ENCODE measurements around the gene GLIS1.

The GLIS1 gene

DNA sequence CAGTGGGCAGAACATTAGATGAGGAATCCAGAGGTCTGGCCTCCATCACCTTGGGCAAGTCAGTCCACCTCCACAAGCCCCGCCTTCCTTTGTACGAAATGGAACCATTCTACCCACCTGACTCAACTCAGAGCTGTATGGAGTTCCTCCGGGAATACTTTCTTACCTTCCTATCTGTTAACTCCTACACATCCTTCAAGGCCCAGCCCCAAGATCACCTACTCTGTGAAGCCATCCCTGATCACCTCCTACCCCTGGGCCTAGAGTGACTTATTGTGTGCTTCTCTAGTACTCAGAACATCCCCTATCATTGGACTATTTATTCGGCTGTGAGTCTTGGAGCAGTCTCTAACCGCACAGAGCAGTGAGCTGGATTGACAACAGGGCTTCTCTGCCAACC, 66.7 kb downstream of the GLIS1 start:
- Histone ChIP-seq H3K27ac (no peak overlapping the region), H3K4me3 (no peak overlapping the region)
- no peak for DNase-seq (ENCODE audit: low spot score)
- TF ChIP-seq, protein P1, sequence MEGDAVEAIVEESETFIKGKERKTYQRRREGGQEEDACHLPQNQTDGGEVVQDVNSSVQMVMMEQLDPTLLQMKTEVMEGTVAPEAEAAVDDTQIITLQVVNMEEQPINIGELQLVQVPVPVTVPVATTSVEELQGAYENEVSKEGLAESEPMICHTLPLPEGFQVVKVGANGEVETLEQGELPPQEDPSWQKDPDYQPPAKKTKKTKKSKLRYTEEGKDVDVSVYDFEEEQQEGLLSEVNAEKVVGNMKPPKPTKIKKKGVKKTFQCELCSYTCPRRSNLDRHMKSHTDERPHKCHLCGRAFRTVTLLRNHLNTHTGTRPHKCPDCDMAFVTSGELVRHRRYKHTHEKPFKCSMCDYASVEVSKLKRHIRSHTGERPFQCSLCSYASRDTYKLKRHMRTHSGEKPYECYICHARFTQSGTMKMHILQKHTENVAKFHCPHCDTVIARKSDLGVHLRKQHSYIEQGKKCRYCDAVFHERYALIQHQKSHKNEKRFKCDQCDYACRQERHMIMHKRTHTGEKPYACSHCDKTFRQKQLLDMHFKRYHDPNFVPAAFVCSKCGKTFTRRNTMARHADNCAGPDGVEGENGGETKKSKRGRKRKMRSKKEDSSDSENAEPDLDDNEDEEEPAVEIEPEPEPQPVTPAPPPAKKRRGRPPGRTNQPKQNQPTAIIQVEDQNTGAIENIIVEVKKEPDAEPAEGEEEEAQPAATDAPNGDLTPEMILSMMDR (IDR thresholded peaks at IDR 0.05), result no peak

DNA sequence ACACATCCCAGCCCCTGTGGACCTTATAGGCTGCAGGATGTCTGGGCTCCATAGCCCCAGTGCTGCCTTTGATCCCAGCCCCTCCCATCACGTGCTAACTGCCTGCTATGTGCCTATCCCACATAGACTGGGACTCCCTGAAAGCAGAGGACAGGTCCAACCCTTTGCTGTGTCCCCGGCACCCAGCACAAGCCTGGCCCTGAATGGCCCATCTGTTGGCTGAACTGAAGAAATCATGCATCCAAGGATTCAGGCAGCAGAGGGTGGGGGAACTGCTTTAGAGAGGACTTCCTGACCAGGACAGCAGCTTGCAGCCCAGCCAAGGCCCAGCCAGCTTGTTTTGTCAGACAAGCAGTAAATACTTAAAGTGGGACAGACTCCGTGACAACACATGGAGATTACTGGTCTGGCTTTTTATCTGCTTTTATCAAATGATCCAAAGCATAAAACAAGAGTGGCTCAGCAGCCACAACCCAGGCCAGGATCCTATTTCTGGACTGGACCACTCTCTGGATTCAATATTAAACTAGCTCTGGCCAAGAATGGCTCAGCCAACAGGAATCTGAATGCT, 69.3 kb downstream of the GLIS1 start:
- no peak overlapping the region for H3K27ac ChIP-seq
- TF ChIP-seq, protein P1 (IDR thresholded peaks at IDR 0.05), result no peak
- no peak overlapping the region for H3K4me3 ChIP-seq
- DNase-seq (ENCODE audit: low spot score), result no peak

DNA sequence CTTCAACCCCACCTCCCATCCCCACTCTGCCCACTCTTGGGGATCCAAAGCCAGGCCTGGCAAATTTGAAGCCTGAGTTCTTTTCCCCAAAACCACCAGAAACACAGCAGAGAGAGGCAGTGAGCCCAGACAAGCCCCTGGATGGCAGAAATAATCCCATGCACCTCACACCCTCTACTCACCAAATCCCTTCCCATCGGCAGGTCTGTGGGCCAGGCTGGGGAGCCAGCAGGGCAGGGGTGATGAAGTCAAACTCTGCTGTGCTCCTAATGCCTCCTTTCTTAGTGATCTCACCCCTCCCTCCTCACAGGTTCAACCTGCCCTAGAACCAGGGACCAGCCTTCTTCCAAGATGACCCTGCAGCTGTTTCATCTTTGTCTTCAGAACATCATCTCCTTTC, 72.4 kb downstream of the GLIS1 start:
- no peak overlapping the region for H3K4me3 ChIP-seq
- no peak overlapping the region for H3K27ac ChIP-seq
- TF ChIP-seq, protein P1 (IDR thresholded peaks at IDR 0.05), result no peak
- no peak for DNase-seq (ENCODE audit: low spot score)

DNA sequence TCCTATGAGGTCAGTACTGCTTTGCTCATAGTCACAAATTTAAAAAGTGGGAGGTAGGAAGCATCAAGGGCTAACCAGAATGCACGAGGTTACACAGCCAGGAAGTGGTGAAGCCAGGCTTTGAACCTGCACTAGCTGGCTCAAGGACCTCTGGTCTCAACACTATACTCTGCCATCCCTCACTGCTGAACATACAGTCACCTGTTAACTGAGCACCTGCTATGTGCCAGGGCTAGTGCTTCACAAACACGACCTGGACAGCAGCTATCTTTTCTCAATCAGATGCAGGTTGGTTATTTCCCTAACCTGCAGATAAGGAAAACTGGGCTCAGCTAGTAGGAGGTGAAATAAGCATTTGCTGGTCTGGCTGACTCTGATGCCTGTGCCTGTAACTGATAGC, 73.0 kb downstream of the GLIS1 start:
- DNase-seq (ENCODE audit: low spot score), result no peak
- TF ChIP-seq, protein P1 (IDR thresholded peaks at IDR 0.05), result no peak
- H3K4me3 ChIP-seq, result no peak overlapping the region
- H3K27ac ChIP-seq, result no peak overlapping the region

DNA sequence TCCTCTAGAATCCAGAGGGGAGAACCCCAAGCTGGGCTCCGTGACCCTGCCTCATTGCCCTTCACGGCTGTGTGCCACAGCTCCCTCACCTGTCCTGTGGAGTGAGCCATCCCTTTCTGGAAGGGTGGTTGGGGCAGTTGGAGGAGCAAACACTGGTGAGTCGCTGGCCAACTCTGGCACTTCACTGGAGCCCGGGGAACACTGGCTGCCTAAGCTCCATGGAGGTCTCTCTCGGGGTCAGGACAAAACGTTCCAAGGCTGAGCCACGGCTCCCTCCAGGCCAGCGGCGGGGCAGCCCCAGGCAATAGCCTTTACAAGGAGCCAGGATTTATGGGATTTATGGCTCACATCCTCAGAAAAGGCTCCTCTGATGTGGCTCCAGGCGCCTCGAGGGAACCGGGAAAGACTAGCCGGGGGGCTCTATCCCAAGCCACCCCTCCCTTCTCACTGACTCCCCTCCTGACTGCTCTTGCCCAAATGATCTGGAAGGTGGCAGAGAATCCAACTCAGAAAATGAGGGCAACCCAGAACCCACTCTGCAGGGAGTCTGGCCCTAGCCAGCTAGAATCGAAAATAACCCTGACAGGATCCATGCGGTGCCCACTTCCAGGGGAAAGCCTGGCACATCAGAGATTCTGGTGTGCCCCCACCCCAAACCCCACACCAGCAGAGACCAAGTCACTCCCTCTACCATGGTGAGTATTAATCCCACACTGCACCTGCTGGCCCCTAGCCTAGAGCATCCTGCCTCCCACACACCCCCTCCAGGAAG, 75.2 kb downstream of the GLIS1 start:
- TF ChIP-seq, protein P1 (IDR thresholded peaks at IDR 0.05), result no peak
- Histone ChIP-seq H3K4me3 (no peak overlapping the region), H3K27ac (no peak overlapping the region)
- DNase-seq (ENCODE audit: low spot score), result no peak

DNA sequence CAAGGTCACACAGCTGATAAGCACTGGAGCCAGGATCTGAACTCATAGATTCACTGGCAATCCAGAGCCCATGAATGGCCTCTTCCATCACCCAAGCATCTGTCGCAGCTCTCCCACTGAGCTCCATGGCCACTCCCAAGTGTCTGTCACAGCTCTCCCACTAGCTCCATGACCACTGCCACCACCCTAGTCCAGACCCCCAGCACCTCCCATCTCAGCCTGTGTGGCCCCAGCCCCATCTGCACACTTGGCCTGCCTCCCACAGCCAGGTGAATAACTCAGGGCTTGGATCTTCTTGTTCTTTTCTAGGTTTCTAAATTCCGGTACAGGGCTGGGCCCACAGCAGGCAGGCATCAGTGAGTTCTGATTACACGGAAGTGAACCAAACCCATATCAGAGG, 76.0 kb downstream of the GLIS1 start:
- no peak for DNase-seq (ENCODE audit: low spot score)
- TF ChIP-seq, protein P1 (IDR thresholded peaks at IDR 0.05), result no peak
- H3K27ac ChIP-seq, result no peak overlapping the region
- H3K4me3 ChIP-seq, result no peak overlapping the region

DNA sequence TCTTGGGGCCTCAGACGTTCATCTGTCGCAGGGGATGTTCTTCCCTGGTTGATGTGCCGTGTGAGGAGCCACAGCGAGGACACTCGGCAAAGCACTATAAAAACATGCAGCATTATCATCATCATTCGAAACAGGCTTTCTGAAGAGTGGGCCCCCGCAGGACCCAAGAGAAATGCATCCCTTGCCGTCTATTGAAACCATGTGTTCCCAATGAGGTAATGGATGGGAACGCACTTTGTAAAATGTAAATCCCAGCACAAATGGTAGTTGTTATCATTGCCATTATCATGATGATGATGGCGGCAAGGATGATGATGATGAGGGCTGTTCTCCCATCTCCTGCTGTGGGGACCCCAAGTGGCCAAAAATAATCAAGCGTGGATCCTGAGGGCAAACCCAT, 76.8 kb downstream of the GLIS1 start:
- TF ChIP-seq, protein P1 (IDR thresholded peaks at IDR 0.05), result no peak
- Histone ChIP-seq H3K4me3 (no peak overlapping the region), H3K27ac (no peak overlapping the region)
- DNase-seq (ENCODE audit: low spot score), result no peak

Data from coronary artery (tissue), 2 donors.